HG02938 (cell line): Measurements from ENCODE around the gene RAB8A.
A peak's percentile ranks its signal among the peaks of the same experiment; 100 is the strongest.

Source experiments
- ATAC-seq: cut with Tn5 transposase; IDR thresholded peaks from one replicate; pipeline ENCODE4 v1.9.1; 2021; ENCODE audit warnings: mild to moderate bottlenecking, moderate library complexity; ENCODE audit not compliant: unreplicated experiment

RAB8A gene

GRCh38 chr19:16136185-16136999 lies 24.7 kb downstream of the RAB8A start:
- ATAC-seq: no peak

GRCh38 chr19:16139752-16140151 lies 28.1 kb downstream of the RAB8A start:
- no peak for ATAC-seq

- no peak for ATAC-seq
Observed at GRCh38 chr19:16141043-16141442, 29.4 kb downstream of the RAB8A start.

- no peak for ATAC-seq
Observed at GRCh38 chr19:16142032-16142580, 30.4 kb downstream of the RAB8A start.

- peak; percentile 50 for ATAC-seq
Observed at GRCh38 chr19:16143399-16144215, 31.9 kb downstream of the RAB8A start, which contains the start of gene HSH2D. Gene HSH2D, plus strand, starts transcription at chr19:16143685. Its CDS starts 5,066 bp downstream, at chr19:16148751.

- no peak for ATAC-seq
Observed at GRCh38 chr19:16144216-16144581, 32.5 kb downstream of the RAB8A start.

- no peak for ATAC-seq
Observed at GRCh38 chr19:16146112-16146511, 34.4 kb downstream of the RAB8A start.

GRCh38 chr19:16148443-16149229 lies 36.9 kb downstream of the RAB8A start:
- ATAC-seq: no peak

GRCh38 chr19:16153582-16154336 lies 42.1 kb downstream of the RAB8A start:
- no peak for ATAC-seq

GRCh38 chr19:16154557-16154956 lies 42.9 kb downstream of the RAB8A start:
- no peak for ATAC-seq

GRCh38 chr19:16155128-16155527 lies 43.4 kb downstream of the RAB8A start:
- ATAC-seq: no peak

GRCh38 chr19:16156904-16157303 lies 45.2 kb downstream of the RAB8A start:
- no peak for ATAC-seq

- ATAC-seq: no peak
Observed at GRCh38 chr19:16157601-16158000, 45.9 kb downstream of the RAB8A start.

GRCh38 chr19:16159655-16160054 lies 48.0 kb downstream of the RAB8A start:
- ATAC-seq: no peak

- no peak for ATAC-seq
Observed at GRCh38 chr19:16160445-16160942, 48.8 kb downstream of the RAB8A start.

- no peak for ATAC-seq
Observed at GRCh38 chr19:16160943-16161560, 49.4 kb downstream of the RAB8A start.

GRCh38 chr19:16161840-16162239 lies 50.2 kb downstream of the RAB8A start:
- no peak for ATAC-seq

- no peak for ATAC-seq
Observed at GRCh38 chr19:16164222-16164890, 52.7 kb downstream of the RAB8A start.

- ATAC-seq: no peak
Observed at GRCh38 chr19:16166417-16166816, 54.7 kb downstream of the RAB8A start.
